Mesenchymal stem cell (in vitro differentiated cells and primary cell): ENCODE data around the gene RAB11FIP2.

ENCODE experiments used
- DNase-seq: peaks from one replicate; pipeline ENCODE4 v3.0.0-alpha.2; 2013
- H2AFZ ChIP-seq: one replicate; pipeline ENCODE4 v1.6.1; 2013; ENCODE audit warnings: low read depth, mild to moderate bottlenecking, control low read depth, inconsistent platforms, low read length, moderate library complexity
- H2AK5ac ChIP-seq: 2 replicates; pipeline ENCODE4 v1.6.1; 2013; ENCODE audit warnings: low read length, moderate library complexity, mild to moderate bottlenecking, inconsistent platforms; ENCODE audit not compliant: severe bottlenecking
- H2BK120ac ChIP-seq: one replicate; pipeline ENCODE4 v1.6.1; 2013; ENCODE audit warnings: low read depth, mild to moderate bottlenecking, inconsistent platforms, low read length, moderate library complexity
- H2BK12ac ChIP-seq, 2 experiments: one replicate each; pipeline ENCODE4 v1.6.1; 2013; ENCODE audit warnings: inconsistent platforms in 2 of 2, low read length in 2 of 2, mild to moderate bottlenecking in 2 of 2, moderate library complexity in 2 of 2, control low read depth in 1 of 2
- H2BK15ac ChIP-seq: one replicate; pipeline ENCODE4 v1.6.1; 2013; ENCODE audit warnings: mild to moderate bottlenecking, low read depth, inconsistent platforms; ENCODE audit not compliant: poor library complexity, severe bottlenecking
- H2BK5ac ChIP-seq: 2 replicates; pipeline ENCODE4 v1.6.1; 2013; ENCODE audit warnings: low read depth, mild to moderate bottlenecking, low read length, control low read depth, inconsistent platforms; ENCODE audit not compliant: poor library complexity, severe bottlenecking
- H3K14ac ChIP-seq, 2 experiments: one replicate each; pipeline ENCODE4 v1.6.1; 2013; ENCODE audit warnings: inconsistent platforms in 2 of 2, low read length in 2 of 2, control low read depth in 1 of 2, mild to moderate bottlenecking in 1 of 2, moderate library complexity in 1 of 2
- H3K18ac ChIP-seq, 2 experiments: one replicate each; pipeline ENCODE4 v1.6.1; 2013; ENCODE audit warnings: inconsistent platforms in 2 of 2, low read length in 2 of 2, control low read depth in 1 of 2, low read depth in 1 of 2, mild to moderate bottlenecking in 1 of 2
- H3K23ac ChIP-seq, 2 experiments: one replicate each; pipeline ENCODE4 v1.6.1; 2013; ENCODE audit warnings: inconsistent platforms in 2 of 2, low read length in 2 of 2, mild to moderate bottlenecking in 2 of 2, moderate library complexity in 2 of 2, control low read depth in 1 of 2
- H3K27ac ChIP-seq: 2 replicates; pipeline ENCODE4 v1.5.1; 2013; ENCODE audit warnings: mild to moderate bottlenecking, moderate library complexity, low read length, control low read depth, inconsistent platforms; ENCODE audit not compliant: poor library complexity, severe bottlenecking
- H3K27me3 ChIP-seq, 2 experiments: 2 replicates each; pipeline versions ENCODE4 v1.6.1 to v1.7.0; 2013; ENCODE audit warnings: low read length in 2 of 2, mild to moderate bottlenecking in 2 of 2, moderate library complexity in 2 of 2, control low read depth in 1 of 2, inconsistent platforms in 1 of 2; ENCODE audit not compliant: control insufficient read depth in 1 of 2, insufficient read depth in 1 of 2
- H3K36me3 ChIP-seq, 2 experiments: 2 replicates each; pipeline versions ENCODE4 v1.6.1 to v1.7.0; 2013; ENCODE audit warnings: low read length in 2 of 2, control low read depth in 1 of 2, inconsistent platforms in 1 of 2, low read depth in 1 of 2, mild to moderate bottlenecking in 1 of 2; ENCODE audit not compliant: insufficient read depth in 2 of 2, control insufficient read depth in 1 of 2
- H3K4ac ChIP-seq, 2 experiments: one replicate each; pipeline ENCODE4 v1.6.1; 2013; ENCODE audit warnings: inconsistent platforms in 2 of 2, low read length in 2 of 2, mild to moderate bottlenecking in 2 of 2, moderate library complexity in 2 of 2, control low read depth in 1 of 2, low read depth in 1 of 2
- H3K4me1 ChIP-seq: 2 replicates; pipeline ENCODE4 v1.6.1; 2013; ENCODE audit warnings: low read depth, low read length, control low read depth; ENCODE audit not compliant: control insufficient read depth, insufficient read depth
- H3K4me2 ChIP-seq: 2 replicates; pipeline ENCODE4 v1.6.1; 2013; ENCODE audit warnings: low read length, mild to moderate bottlenecking, inconsistent platforms; ENCODE audit not compliant: poor library complexity, severe bottlenecking
- H3K4me3 ChIP-seq, 2 experiments: 2 replicates each; pipeline versions ENCODE4 v1.5.1 to v1.7.0; 2013; ENCODE audit warnings: low read length in 2 of 2, mild to moderate bottlenecking in 2 of 2, control low read depth in 1 of 2, low read depth in 1 of 2; ENCODE audit not compliant: insufficient read depth in 1 of 2
- H3K79me1 ChIP-seq: replicated peaks from 2 replicates; pipeline ENCODE4 v1.6.1; 2013; ENCODE audit warnings: mild to moderate bottlenecking, control low read depth, low read length, inconsistent platforms; ENCODE audit not compliant: poor library complexity, severe bottlenecking
- H3K9ac ChIP-seq: 2 replicates; pipeline ENCODE4 v1.7.0; 2013; ENCODE audit warnings: mild to moderate bottlenecking, low read length, moderate library complexity
- H3K9me3 ChIP-seq: 2 replicates; pipeline ENCODE4 v1.7.0; 2013; ENCODE audit warnings: mild to moderate bottlenecking, low read length; ENCODE audit not compliant: control insufficient read depth
- H4K8ac ChIP-seq: one replicate; pipeline ENCODE4 v1.6.1; 2013; ENCODE audit warnings: inconsistent platforms, mild to moderate bottlenecking, low read length, moderate library complexity
- H4K91ac ChIP-seq: one replicate; pipeline ENCODE4 v1.6.1; 2013; ENCODE audit warnings: mild to moderate bottlenecking, low read length, inconsistent platforms
- WGBS: methylation state at CpG from one replicate; pipeline ENCODE4 v1.1.7; 2013; ENCODE audit warnings: mixed read lengths; 5-methylcytosine and 5-hydroxymethylcytosine counted together

RAB11FIP2 gene

DNA sequence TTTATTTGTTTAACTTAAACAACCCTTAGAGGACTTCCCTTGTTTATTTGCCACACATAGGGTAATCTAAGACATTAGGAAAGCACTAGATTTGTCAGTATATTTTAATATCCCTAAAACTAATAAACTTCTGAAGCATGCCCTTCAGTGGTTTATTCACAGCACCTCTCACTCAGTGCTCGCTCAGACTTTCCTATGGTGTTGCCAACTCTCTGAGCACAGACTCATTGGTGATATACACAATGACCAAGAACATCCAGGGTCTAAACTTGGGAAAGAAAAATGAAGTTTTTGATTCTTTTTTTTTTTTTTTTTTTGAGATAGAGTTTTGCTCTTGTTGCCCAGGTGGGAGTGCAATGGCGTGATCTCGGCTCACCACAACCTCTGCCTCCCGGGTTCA, 82.2 kb downstream of the RAB11FIP2 start:
- Histone ChIP-seq H2BK12ac (no peak overlapping the region), H4K8ac (no peak overlapping the region), H2BK5ac (no peak overlapping the region), H3K18ac (no peak overlapping the region), H2AFZ (no peak overlapping the region), H3K9ac (no peak overlapping the region), H2AK5ac (no peak overlapping the region), H3K9me3 (no peaks in the 10 kb centered on the region), H3K23ac (no peak overlapping the region), H2BK15ac (no peak overlapping the region), H3K14ac (no peak overlapping the region), H3K36me3 (no peaks in the 10 kb centered on the region), H3K4me2 (no peak overlapping the region), H3K4me3 (no peak overlapping the region), H2BK120ac (no peak overlapping the region), H3K27ac (no peak overlapping the region), H3K4me1 (no peaks in the 10 kb centered on the region), H3K79me1 (no peaks in the 10 kb centered on the region), H3K4ac (no peak overlapping the region), H3K27me3 (peaks cover 0 to 6% of the 10 kb centered on the region in 2 experiments), H4K91ac (no peak overlapping the region)
- WGBS: 89% methylated on average over 3 of the region's 4 CpGs
- DNase-seq: no peak

DNA sequence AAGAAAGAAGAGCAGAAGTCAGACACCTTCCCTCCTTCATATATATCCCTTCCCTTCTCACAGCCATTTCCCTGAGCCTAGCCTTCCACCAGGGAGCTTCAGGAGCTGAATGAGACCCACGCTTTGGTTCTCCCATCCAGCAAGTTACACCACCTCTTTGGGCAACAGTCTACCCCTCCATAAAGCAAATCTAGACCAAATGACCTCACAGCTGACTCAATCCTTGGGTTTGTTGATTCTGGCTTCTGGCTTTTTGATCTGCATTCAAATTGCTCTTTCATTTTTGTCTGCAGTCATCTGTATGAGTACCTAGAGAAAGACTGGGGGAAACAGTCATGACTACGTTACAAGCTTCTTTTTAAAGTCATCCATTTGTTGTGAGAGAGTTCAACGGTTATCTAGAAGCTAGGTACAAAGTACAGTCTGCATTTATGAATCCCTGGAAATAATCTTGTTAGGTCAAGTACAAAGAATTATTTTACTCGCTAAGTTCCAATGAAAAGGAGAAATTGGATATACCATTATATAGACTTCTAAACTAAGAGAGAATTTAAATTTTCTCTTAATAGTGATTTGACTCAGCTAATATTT, 86.3 kb downstream of the RAB11FIP2 start:
- no peak overlapping the region for H3K4me3 ChIP-seq
- H2AK5ac ChIP-seq: no peak overlapping the region
- H3K18ac ChIP-seq: no peak overlapping the region
- no peak overlapping the region for H3K4me2 ChIP-seq
- no peak overlapping the region for H4K91ac ChIP-seq
- H3K14ac ChIP-seq: no peak overlapping the region
- no peak overlapping the region for H3K23ac ChIP-seq
- H4K8ac ChIP-seq: no peak overlapping the region
- no peak overlapping the region for H2BK5ac ChIP-seq
- H3K27me3 ChIP-seq: peaks cover 0 to 6% of the 10 kb centered on the region in 2 experiments
- no peak for DNase-seq
- no peak overlapping the region for H2AFZ ChIP-seq
- H2BK120ac ChIP-seq: no peak overlapping the region
- H3K4ac ChIP-seq: no peak overlapping the region
- H3K4me1 ChIP-seq: no peaks in the 10 kb centered on the region
- no peaks in the 10 kb centered on the region for H3K9me3 ChIP-seq
- no peaks in the 10 kb centered on the region for H3K79me1 ChIP-seq
- H2BK15ac ChIP-seq: no peak overlapping the region
- no peaks in the 10 kb centered on the region for H3K36me3 ChIP-seq
- 65% methylated on average over 3 of the region's 4 CpGs for WGBS
- no peak overlapping the region for H3K27ac ChIP-seq
- no peak overlapping the region for H2BK12ac ChIP-seq
- H3K9ac ChIP-seq: no peak overlapping the region

DNA sequence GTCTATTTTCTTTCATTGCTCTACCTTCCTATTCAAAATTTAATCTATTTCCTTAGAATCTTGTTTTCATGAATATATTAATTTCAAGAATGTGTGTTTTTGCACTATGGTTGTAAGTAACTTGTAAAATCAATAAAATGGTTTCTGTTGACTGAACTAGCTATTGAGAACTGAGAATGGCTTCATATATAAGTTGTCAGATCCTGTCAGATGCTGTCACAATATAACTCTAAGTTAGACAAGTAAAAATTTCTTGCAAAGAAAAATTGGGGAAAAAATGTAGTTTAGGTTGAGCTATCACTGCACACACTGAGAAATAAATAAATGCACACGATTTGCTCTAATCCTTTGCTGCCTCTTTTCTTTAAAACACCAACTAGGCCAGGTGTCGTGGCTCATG, 89.8 kb downstream of the RAB11FIP2 start:
- Histone ChIP-seq H4K8ac (no peak overlapping the region), H2BK12ac (no peak overlapping the region), H2BK120ac (no peak overlapping the region), H3K14ac (no peak overlapping the region), H3K4me2 (no peak overlapping the region), H3K27ac (no peak overlapping the region), H3K18ac (no peak overlapping the region), H3K9ac (no peak overlapping the region), H3K9me3 (no peaks in the 10 kb centered on the region), H3K23ac (no peak overlapping the region), H3K79me1 (no peaks in the 10 kb centered on the region), H2AFZ (no peak overlapping the region), H2BK5ac (no peak overlapping the region), H2AK5ac (no peak overlapping the region), H3K4ac (no peak overlapping the region), H3K36me3 (no peaks in the 10 kb centered on the region), H3K4me1 (no peaks in the 10 kb centered on the region), H4K91ac (no peak overlapping the region), H3K4me3 (no peak overlapping the region), H3K27me3 (peaks cover 0 to 6% of the 10 kb centered on the region in 2 experiments), H2BK15ac (no peak overlapping the region)
- DNase-seq: no peak
- 48% methylated on average over 2 of the region's 2 CpGs for WGBS

DNA sequence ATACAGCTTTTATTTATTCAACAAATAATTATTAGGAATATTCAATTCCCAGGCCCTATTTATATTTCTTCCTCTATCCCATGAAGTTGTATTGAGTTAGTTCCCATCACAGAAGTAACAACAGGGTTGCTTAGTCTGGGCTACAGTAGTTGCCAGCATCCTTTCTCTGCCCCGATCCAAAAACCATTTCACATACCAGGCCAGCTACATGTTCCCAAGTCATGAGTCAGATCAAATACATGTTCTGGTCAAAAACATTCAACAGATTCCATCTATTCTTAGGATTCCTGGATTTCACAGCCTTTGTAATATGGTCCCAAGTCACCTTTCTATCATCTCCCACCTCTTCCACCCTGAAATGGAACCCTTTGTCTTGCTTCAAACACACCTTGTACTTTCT, 91.6 kb downstream of the RAB11FIP2 start:
- Histone ChIP-seq H2BK5ac (no peak overlapping the region), H3K4ac (no peak overlapping the region), H4K8ac (no peak overlapping the region), H3K79me1 (no peaks in the 10 kb centered on the region), H2BK15ac (no peak overlapping the region), H2AFZ (no peak overlapping the region), H3K4me2 (no peak overlapping the region), H3K14ac (no peak overlapping the region), H2AK5ac (no peak overlapping the region), H3K9ac (no peak overlapping the region), H2BK120ac (no peak overlapping the region), H3K4me3 (no peak overlapping the region), H3K23ac (no peak overlapping the region), H3K18ac (no peak overlapping the region), H4K91ac (no peak overlapping the region), H3K9me3 (no peaks in the 10 kb centered on the region), H3K4me1 (no peaks in the 10 kb centered on the region), H3K27me3 (peaks cover 0 to 6% of the 10 kb centered on the region in 2 experiments), H3K36me3 (no peaks in the 10 kb centered on the region), H2BK12ac (no peak overlapping the region), H3K27ac (no peak overlapping the region)
- 88% methylated on average over 1 of the region's 1 CpG for WGBS
- no peak for DNase-seq
